WTC11 (cell line): ENCODE results near the gene KRT33A. TPM values are rescaled to one million over a fixed set of nuclear protein-coding genes. Genes with fewer than 3 reads are reported as not detected.

Experiments
- ATAC-seq: fragments of 200-7000 bp; cut with Tn5 transposase; 2 replicates; pipeline ENCODE4 v1.10.0; 2021; ENCODE audit warnings: mild to moderate bottlenecking, moderate library complexity
- CTCF ChIA-PET: fragments of 300-600 bp; sonication (Branson Sonifier 250); formaldehyde crosslinking; loops from one replicate; lab custom pipeline; 2021; ENCODE audit warnings: antibody characterized with exemption; lab: Charles Lee
- POLR2A ChIA-PET: fragments of 350-600 bp; sonication (Branson Sonifier 250); formaldehyde crosslinking; loops from one replicate; lab custom pipeline; 2021; ENCODE audit warnings: antibody characterized with exemption; lab: Charles Lee
- DNase-seq: peaks from one replicate; pipeline ENCODE4 v3.0.0; 2021; ENCODE audit warnings: low spot score
- H3K27ac Mint-ChIP-seq: 2 replicates; pipeline ENCODE4 v1.8.0; 2021; ENCODE audit warnings: mixed read lengths
- H3K27me3 Mint-ChIP-seq: 2 replicates; pipeline ENCODE4 v1.8.0; 2021; ENCODE audit warnings: low read depth, mild to moderate bottlenecking, moderate library complexity, mixed read lengths
- H3K36me3 Mint-ChIP-seq: 2 replicates; pipeline ENCODE4 v1.8.0; 2021; ENCODE audit warnings: mixed read lengths
- H3K4me1 Mint-ChIP-seq: 2 replicates; pipeline ENCODE4 v1.8.0; 2022; ENCODE audit warnings: mixed read lengths
- H3K4me3 Mint-ChIP-seq: 2 replicates; pipeline ENCODE4 v1.8.0; 2021; ENCODE audit warnings: mild to moderate bottlenecking, moderate library complexity, mixed read lengths
- H3K9me3 Mint-ChIP-seq: 2 replicates; pipeline ENCODE4 v1.8.0; 2021; ENCODE audit warnings: mixed read lengths
- ATF1 ChIP-seq: sonication (generic); formaldehyde crosslinking; IDR thresholded peaks from 2 replicates; pipeline ENCODE4 v1.8.1; 2023; ENCODE audit warnings: mild to moderate bottlenecking, moderate library complexity, missing genetic modification reagents
- ESRRA ChIP-seq: sonication (generic); formaldehyde crosslinking; IDR thresholded peaks from 2 replicates; pipeline ENCODE4 v1.8.1; 2022; ENCODE audit warnings: mild to moderate bottlenecking, missing genetic modification reagents, borderline replicate concordance
- FOXP1 ChIP-seq: sonication (generic); formaldehyde crosslinking; IDR thresholded peaks from 2 replicates; pipeline ENCODE4 v1.8.0; 2022; ENCODE audit warnings: missing genetic modification reagents, mild to moderate bottlenecking, moderate library complexity, borderline replicate concordance
- JUN ChIP-seq: sonication (generic); formaldehyde crosslinking; IDR thresholded peaks from 2 replicates; pipeline ENCODE4 v1.8.0; 2023; ENCODE audit warnings: mild to moderate bottlenecking, missing genetic modification reagents
- MYBL2 ChIP-seq: sonication (generic); formaldehyde crosslinking; IDR thresholded peaks from 2 replicates; pipeline ENCODE4 v1.8.1; 2023; ENCODE audit warnings: mild to moderate bottlenecking, moderate library complexity, missing genetic modification reagents
- NFATC4 ChIP-seq: fragments of 250-450 bp; sonication (Bioruptor Pico); IDR thresholded peaks from 2 replicates; pipeline ENCODE4 v1.9.0; 2021; ENCODE audit warnings: mild to moderate bottlenecking
- NFYB ChIP-seq: sonication (generic); formaldehyde crosslinking; conservative IDR thresholded peaks from 2 replicates; pipeline ENCODE4 v1.8.0; 2022; ENCODE audit warnings: low read depth, missing genetic modification reagents
- NR1H2 ChIP-seq: sonication (generic); formaldehyde crosslinking; IDR thresholded peaks from 2 replicates; pipeline ENCODE4 v1.9.0; 2021; ENCODE audit warnings: mild to moderate bottlenecking, moderate library complexity, missing genetic modification reagents
- NR3C1 ChIP-seq: sonication (generic); formaldehyde crosslinking; conservative IDR thresholded peaks from 2 replicates; pipeline ENCODE4 v1.8.1; 2023; ENCODE audit warnings: low read depth, mild to moderate bottlenecking, missing genetic modification reagents
- SMAD3 ChIP-seq: sonication (generic); formaldehyde crosslinking; IDR thresholded peaks from 2 replicates; pipeline ENCODE4 v1.8.0; 2022; ENCODE audit warnings: missing genetic modification reagents, mild to moderate bottlenecking, borderline replicate concordance
- SP1 ChIP-seq: sonication (generic); formaldehyde crosslinking; conservative IDR thresholded peaks from 2 replicates; pipeline ENCODE4 v1.8.1; 2022; ENCODE audit warnings: missing genetic modification reagents
- TP53 ChIP-seq: sonication (generic); formaldehyde crosslinking; IDR thresholded peaks from 2 replicates; pipeline ENCODE4 v1.8.1; 2023; ENCODE audit warnings: mild to moderate bottlenecking, missing genetic modification reagents
- ZNF232 ChIP-seq: sonication (generic); formaldehyde crosslinking; IDR thresholded peaks from 2 replicates; pipeline ENCODE4 v1.8.0; 2022; ENCODE audit warnings: mild to moderate bottlenecking, missing genetic modification reagents
- ZNF263 ChIP-seq: sonication (generic); formaldehyde crosslinking; IDR thresholded peaks from 2 replicates; pipeline ENCODE4 v1.8.1; 2022; ENCODE audit warnings: low read depth, mild to moderate bottlenecking, moderate library complexity, missing genetic modification reagents
- ZNF396 ChIP-seq: fragments of 250-450 bp; sonication (Bioruptor Pico); IDR thresholded peaks from 2 replicates; pipeline ENCODE4 v1.8.0; 2021; ENCODE audit warnings: mild to moderate bottlenecking, moderate library complexity, borderline replicate concordance
- total RNA-seq: library from RNA; stranded (reverse); gene quantifications from 3 replicates; pipeline ENCODE4 v1.2.3, GENCODE V29; 2021
- TF ChIP-seq, protein P1 (sequence below): sonication (generic); formaldehyde crosslinking; IDR thresholded peaks from 2 replicates; pipeline ENCODE4 v1.8.1; 2022; ENCODE audit warnings: mild to moderate bottlenecking, moderate library complexity, missing genetic modification reagents
- TF ChIP-seq, protein P2 (sequence below): fragments of 250-450 bp; sonication (Bioruptor Pico); IDR thresholded peaks from 2 replicates; pipeline ENCODE4 v1.9.0; 2021; ENCODE audit warnings: mild to moderate bottlenecking
- TF ChIP-seq, protein P3 (sequence below): sonication (generic); formaldehyde crosslinking; IDR thresholded peaks from 2 replicates; pipeline ENCODE4 v1.8.0; 2022; ENCODE audit warnings: mild to moderate bottlenecking, missing genetic modification reagents
- TF ChIP-seq, protein P4 (sequence below): sonication (generic); formaldehyde crosslinking; IDR thresholded peaks from 2 replicates; pipeline ENCODE4 v1.8.0; 2022; ENCODE audit warnings: mild to moderate bottlenecking, missing genetic modification reagents
- TF ChIP-seq, protein P5 (sequence below): sonication (generic); formaldehyde crosslinking; IDR thresholded peaks from 2 replicates; pipeline ENCODE4 v1.8.1; 2023; ENCODE audit warnings: mild to moderate bottlenecking, missing genetic modification reagents
- TF ChIP-seq, protein P6 (sequence below): sonication (generic); formaldehyde crosslinking; IDR thresholded peaks from 2 replicates; pipeline ENCODE4 v1.8.1; 2023; ENCODE audit warnings: mild to moderate bottlenecking, missing genetic modification reagents, moderate library complexity
- TF ChIP-seq, protein P7 (sequence below): fragments of 200-600 bp; IDR thresholded peaks from 2 replicates; pipeline ENCODE4 v1.8.0; 2022; ENCODE audit warnings: antibody characterized with exemption

The KRT33A gene
- total RNA-seq, 1 experiment from 2014 or later, result not detected

DNA sequence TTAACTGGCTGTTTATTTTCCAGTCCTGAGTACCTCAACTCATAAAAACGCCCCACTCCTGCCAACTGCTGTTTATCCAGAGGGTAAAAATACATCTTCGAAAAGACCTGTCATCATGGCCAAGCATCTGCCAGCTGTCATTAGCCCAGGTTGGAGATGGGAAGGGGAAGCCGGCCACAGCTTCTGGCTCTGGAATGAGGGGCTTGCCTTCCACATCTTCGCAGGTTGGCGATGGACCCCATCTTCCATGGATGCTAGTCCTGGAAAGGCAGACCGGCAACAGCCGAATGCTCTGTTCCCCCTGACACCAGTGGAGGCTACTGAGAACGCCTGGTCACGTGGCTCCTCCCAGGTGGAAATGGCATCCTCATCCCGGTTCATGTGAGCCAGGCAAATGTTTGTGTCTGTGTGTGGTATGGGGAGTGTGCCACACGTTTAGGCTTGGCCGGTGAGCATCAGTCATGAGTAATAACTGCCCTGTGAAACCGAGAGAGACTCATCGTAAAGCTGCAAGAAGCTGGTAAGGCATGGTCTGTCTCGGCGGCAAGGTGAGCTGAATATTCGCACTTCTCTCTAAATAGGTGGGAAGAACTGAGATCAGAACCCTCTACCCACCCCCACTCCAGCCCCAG is 34.7 kb downstream of the KRT33A start:
- Mint-ChIP-seq H3K27me3 (no peaks in the 10 kb centered on the region), H3K4me3 (no peak overlapping the region), H3K9me3 (peaks cover 20% of the 10 kb centered on the region), H3K4me1 (no peaks in the 10 kb centered on the region), H3K36me3 (peaks cover 14% of the 10 kb centered on the region; the same call in 1 of the 2 replicates), H3K27ac (no peak overlapping the region)
- TF ChIP-seq ZNF396 (CRISPR knock-in tag) (no peak), SMAD3 (no peak), NFYB (no peak), NR1H2 (CRISPR knock-in tag) (no peak), NFATC4 (CRISPR knock-in tag) (no peak), TP53 (no peak), ESRRA (CRISPR knock-in tag) (no peak), NR3C1 (CRISPR knock-in tag) (no peak)
- TF ChIP-seq, protein P1, sequence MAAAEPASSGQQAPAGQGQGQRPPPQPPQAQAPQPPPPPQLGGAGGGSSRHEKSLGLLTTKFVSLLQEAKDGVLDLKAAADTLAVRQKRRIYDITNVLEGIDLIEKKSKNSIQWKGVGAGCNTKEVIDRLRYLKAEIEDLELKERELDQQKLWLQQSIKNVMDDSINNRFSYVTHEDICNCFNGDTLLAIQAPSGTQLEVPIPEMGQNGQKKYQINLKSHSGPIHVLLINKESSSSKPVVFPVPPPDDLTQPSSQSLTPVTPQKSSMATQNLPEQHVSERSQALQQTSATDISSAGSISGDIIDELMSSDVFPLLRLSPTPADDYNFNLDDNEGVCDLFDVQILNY, result no peak
- TF ChIP-seq, protein P2, sequence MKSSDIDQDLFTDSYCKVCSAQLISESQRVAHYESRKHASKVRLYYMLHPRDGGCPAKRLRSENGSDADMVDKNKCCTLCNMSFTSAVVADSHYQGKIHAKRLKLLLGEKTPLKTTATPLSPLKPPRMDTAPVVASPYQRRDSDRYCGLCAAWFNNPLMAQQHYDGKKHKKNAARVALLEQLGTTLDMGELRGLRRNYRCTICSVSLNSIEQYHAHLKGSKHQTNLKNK (CRISPR knock-in tag), result no peak
- TF ChIP-seq, protein P3, sequence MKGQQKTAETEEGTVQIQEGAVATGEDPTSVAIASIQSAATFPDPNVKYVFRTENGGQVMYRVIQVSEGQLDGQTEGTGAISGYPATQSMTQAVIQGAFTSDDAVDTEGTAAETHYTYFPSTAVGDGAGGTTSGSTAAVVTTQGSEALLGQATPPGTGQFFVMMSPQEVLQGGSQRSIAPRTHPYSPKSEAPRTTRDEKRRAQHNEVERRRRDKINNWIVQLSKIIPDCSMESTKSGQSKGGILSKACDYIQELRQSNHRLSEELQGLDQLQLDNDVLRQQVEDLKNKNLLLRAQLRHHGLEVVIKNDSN, result no peak
- TF ChIP-seq, protein P4, sequence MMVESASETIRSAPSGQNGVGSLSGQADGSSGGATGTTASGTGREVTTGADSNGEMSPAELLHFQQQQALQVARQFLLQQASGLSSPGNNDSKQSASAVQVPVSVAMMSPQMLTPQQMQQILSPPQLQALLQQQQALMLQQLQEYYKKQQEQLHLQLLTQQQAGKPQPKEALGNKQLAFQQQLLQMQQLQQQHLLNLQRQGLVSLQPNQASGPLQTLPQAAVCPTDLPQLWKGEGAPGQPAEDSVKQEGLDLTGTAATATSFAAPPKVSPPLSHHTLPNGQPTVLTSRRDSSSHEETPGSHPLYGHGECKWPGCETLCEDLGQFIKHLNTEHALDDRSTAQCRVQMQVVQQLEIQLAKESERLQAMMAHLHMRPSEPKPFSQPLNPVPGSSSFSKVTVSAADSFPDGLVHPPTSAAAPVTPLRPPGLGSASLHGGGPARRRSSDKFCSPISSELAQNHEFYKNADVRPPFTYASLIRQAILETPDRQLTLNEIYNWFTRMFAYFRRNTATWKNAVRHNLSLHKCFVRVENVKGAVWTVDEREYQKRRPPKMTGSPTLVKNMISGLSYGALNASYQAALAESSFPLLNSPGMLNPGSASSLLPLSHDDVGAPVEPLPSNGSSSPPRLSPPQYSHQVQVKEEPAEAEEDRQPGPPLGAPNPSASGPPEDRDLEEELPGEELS (CRISPR knock-in tag), result no peak
- ChIA-PET CTCF (interaction anchor here (1.8 kb wide), 1 partner anchor 102 kb away, joined by 5 read pairs; no protein-coding TSS in a partner anchor), POLR2A (no interaction called here)
- ATAC-seq, result no peak
- no peak for DNase-seq

DNA sequence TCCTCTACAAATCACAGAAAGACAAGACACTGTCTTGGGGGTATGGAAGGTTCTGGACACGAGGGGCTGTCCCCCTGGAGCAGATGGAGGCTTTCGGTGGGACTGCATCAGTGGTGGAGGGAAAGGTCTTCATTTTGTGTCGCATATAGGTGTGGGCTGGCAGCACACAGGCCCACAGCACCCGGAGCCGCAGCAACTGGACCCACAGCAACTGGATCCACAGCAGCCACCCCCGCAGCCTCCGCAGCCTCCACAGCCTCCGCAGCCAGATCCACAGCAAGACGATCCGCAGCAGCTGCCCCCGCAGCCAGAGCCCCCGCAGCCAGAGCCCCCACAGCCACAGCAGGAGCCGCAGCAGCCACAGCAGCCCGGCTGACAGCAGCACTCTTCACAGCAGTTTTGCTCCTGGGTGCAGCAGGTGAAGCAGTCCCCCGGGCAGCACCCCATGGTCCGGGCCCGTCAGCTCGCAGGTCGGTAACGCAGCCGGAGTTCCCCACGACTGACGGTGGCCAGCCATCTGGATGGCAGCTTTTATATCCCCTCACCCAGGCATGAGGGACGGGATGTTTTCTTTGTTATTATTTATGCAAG is 35.3 kb downstream of the KRT33A start, which contains the start of gene KRTAP17-1:
Gene KRTAP17-1 (minus strand): TSS at position 507 of the 591 bp plus-strand sequence. CDS start 60 bp downstream, at position 447.
- ATAC-seq, result no peak
- POLR2A ChIA-PET, result no interaction called here
- Mint-ChIP-seq H3K36me3 (peaks cover 13% of the 10 kb centered on the region; the same call in 1 of the 2 replicates), H3K4me3 (no peak within 1 kb of the TSS)
- CTCF ChIA-PET, result interaction anchor here (1.8 kb wide), 1 partner anchor 102 kb away, joined by 5 read pairs; no protein-coding TSS in a partner anchor
- DNase-seq, result no peak
- TF ChIP-seq ATF1 (CRISPR knock-in tag) (no peak), MYBL2 (CRISPR knock-in tag) (no peak), FOXP1 (CRISPR knock-in tag) (no peak), SP1 (CRISPR knock-in tag) (no peak), ZNF263 (no peak), ZNF232 (CRISPR knock-in tag) (no peak), JUN (CRISPR knock-in tag) (no peak)
- TF ChIP-seq, protein P2 (CRISPR knock-in tag), result no peak
- TF ChIP-seq, protein P5, sequence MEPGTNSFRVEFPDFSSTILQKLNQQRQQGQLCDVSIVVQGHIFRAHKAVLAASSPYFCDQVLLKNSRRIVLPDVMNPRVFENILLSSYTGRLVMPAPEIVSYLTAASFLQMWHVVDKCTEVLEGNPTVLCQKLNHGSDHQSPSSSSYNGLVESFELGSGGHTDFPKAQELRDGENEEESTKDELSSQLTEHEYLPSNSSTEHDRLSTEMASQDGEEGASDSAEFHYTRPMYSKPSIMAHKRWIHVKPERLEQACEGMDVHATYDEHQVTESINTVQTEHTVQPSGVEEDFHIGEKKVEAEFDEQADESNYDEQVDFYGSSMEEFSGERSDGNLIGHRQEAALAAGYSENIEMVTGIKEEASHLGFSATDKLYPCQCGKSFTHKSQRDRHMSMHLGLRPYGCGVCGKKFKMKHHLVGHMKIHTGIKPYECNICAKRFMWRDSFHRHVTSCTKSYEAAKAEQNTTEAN, result no peak
- TF ChIP-seq, protein P6, sequence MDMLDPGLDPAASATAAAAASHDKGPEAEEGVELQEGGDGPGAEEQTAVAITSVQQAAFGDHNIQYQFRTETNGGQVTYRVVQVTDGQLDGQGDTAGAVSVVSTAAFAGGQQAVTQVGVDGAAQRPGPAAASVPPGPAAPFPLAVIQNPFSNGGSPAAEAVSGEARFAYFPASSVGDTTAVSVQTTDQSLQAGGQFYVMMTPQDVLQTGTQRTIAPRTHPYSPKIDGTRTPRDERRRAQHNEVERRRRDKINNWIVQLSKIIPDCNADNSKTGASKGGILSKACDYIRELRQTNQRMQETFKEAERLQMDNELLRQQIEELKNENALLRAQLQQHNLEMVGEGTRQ, result no peak
- TF ChIP-seq, protein P7, sequence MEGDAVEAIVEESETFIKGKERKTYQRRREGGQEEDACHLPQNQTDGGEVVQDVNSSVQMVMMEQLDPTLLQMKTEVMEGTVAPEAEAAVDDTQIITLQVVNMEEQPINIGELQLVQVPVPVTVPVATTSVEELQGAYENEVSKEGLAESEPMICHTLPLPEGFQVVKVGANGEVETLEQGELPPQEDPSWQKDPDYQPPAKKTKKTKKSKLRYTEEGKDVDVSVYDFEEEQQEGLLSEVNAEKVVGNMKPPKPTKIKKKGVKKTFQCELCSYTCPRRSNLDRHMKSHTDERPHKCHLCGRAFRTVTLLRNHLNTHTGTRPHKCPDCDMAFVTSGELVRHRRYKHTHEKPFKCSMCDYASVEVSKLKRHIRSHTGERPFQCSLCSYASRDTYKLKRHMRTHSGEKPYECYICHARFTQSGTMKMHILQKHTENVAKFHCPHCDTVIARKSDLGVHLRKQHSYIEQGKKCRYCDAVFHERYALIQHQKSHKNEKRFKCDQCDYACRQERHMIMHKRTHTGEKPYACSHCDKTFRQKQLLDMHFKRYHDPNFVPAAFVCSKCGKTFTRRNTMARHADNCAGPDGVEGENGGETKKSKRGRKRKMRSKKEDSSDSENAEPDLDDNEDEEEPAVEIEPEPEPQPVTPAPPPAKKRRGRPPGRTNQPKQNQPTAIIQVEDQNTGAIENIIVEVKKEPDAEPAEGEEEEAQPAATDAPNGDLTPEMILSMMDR, result no peak
- TF ChIP-seq, all 79 proteins: peak for 0
- H3K4me1 Mint-ChIP-seq, result no peaks in the 10 kb centered on the region
- no peak within 1 kb of the TSS for H3K27ac Mint-ChIP-seq
- no peaks in the 10 kb centered on the region for H3K27me3 Mint-ChIP-seq
- peaks cover 14% of the 10 kb centered on the region for H3K9me3 Mint-ChIP-seq
